Right atrium auricular region (tissue), 2 donors: Measurements from ENCODE around the gene PRRT1. TPM values are rescaled to one million over a fixed set of nuclear protein-coding genes. Genes with fewer than 3 reads are reported as not detected.

Source experiments
- DNase-seq: peaks from one replicate; pipeline ENCODE4 v3.0.0-alpha.2; 2019; ENCODE audit warnings: low spot score
- H3K27ac ChIP-seq, 2 donors: fragments of 200-600 bp; sonication (generic); 1 replicate in 1 of 2; 2 replicates in 1 of 2; pipeline ENCODE4 v1.5.1; 2016 to 2019
- H3K27me3 ChIP-seq, 2 donors: fragments of 200-600 bp; sonication (generic); one replicate each; pipeline versions ENCODE4 v1.5.1 to v1.6.0; 2017 to 2019
- H3K36me3 ChIP-seq: fragments of 200-600 bp; sonication (generic); one replicate; pipeline ENCODE4 v1.5.1; 2016
- H3K4me1 ChIP-seq, 2 donors: fragments of 200-600 bp; sonication (generic); one replicate each; pipeline versions ENCODE4 v1.5.1 to v1.6.0; 2017 to 2019
- H3K4me3 ChIP-seq, 2 donors: fragments of 200-600 bp; sonication (generic); 1 replicate in 1 of 2; 2 replicates in 1 of 2; pipeline ENCODE4 v1.5.1; 2017 to 2019; ENCODE audit warnings: mild to moderate bottlenecking in 1 of 2, moderate library complexity in 1 of 2
- H3K9me3 ChIP-seq, 2 donors: fragments of 200-600 bp; sonication (generic); one replicate each; pipeline ENCODE4 v1.5.1; 2019
- total RNA-seq, 2 donors: library from RNA; depleted of rRNA; stranded (reverse); fragments of >200 nt; gene quantifications; one replicate each; pipeline ENCODE4 v1.1.0, GENCODE V29; 2016
- TF ChIP-seq, protein P1 (sequence below), 2 donors: fragments of 200-600 bp; sonication (generic); IDR thresholded peaks; one replicate each; pipeline ENCODE4 v1.5.1; 2019; ENCODE audit warnings: antibody characterized with exemption in 2 of 2

Gene PRRT1
- total RNA-seq, 2 donors from 2014 or later, result 0.70 to 1.1 TPM

DNA sequence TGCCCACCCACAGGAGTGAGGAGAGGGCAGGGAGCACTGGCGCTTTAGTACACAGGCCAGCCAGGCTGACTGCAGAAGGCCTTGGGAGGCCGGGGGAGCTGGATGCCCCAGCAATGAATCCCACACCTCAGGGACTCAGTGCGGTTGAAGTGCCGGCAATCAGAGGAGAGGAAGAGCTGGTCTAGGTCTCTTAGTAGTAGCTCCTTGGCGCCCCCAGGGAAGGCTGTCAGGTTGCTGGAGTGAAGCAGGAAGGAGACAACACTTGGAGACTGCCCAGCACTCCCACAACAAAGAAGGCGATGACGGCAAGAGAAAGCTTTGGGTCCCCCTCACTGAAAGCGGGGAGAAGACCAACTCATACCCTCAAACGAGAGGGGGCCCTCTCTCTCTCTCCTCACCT, 34.3 kb downstream of the PRRT1 start:
- DNase-seq, result no peak
- peaks cover 0 to 36% of the 10 kb centered on the region in 2 donors for H3K4me1 ChIP-seq
- H3K27ac ChIP-seq, result no peak overlapping the region
- peaks cover 53% of the 10 kb centered on the region for H3K36me3 ChIP-seq
- no peaks in the 10 kb centered on the region for H3K9me3 ChIP-seq
- no peaks in the 10 kb centered on the region for H3K27me3 ChIP-seq
- TF ChIP-seq, protein P1, sequence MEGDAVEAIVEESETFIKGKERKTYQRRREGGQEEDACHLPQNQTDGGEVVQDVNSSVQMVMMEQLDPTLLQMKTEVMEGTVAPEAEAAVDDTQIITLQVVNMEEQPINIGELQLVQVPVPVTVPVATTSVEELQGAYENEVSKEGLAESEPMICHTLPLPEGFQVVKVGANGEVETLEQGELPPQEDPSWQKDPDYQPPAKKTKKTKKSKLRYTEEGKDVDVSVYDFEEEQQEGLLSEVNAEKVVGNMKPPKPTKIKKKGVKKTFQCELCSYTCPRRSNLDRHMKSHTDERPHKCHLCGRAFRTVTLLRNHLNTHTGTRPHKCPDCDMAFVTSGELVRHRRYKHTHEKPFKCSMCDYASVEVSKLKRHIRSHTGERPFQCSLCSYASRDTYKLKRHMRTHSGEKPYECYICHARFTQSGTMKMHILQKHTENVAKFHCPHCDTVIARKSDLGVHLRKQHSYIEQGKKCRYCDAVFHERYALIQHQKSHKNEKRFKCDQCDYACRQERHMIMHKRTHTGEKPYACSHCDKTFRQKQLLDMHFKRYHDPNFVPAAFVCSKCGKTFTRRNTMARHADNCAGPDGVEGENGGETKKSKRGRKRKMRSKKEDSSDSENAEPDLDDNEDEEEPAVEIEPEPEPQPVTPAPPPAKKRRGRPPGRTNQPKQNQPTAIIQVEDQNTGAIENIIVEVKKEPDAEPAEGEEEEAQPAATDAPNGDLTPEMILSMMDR (IDR thresholded peaks at IDR 0.05), result no peak
- no peak overlapping the region for H3K4me3 ChIP-seq

DNA sequence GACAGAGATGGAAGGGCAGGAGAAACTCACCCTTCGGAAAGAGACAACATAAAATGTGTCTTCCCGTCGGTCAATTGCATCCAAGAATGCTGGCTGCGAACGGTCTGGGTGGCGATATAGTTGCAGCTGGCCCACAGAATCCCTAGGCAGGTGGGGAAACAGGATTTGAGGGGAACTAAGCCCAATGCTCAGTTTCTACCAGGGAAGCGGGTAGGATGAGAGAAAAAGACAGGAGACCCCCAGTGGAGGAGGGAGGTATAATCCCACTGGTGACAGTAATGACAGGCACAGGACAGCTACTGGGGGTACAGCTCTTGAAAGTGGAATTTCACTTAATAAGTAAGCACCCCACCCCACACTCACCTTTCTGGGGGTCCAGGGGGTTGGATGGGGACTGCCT, 35.1 kb downstream of the PRRT1 start:
- Histone ChIP-seq H3K27ac (no peak overlapping the region), H3K4me1 (peaks cover 0 to 43% of the 10 kb centered on the region in 2 donors), H3K9me3 (no peaks in the 10 kb centered on the region), H3K4me3 (no peak overlapping the region), H3K36me3 (peaks cover 46% of the 10 kb centered on the region), H3K27me3 (no peaks in the 10 kb centered on the region)
- DNase-seq, result no peak
- TF ChIP-seq, protein P1 (IDR thresholded peaks at IDR 0.05), result peak; percentile 29 to 55

DNA sequence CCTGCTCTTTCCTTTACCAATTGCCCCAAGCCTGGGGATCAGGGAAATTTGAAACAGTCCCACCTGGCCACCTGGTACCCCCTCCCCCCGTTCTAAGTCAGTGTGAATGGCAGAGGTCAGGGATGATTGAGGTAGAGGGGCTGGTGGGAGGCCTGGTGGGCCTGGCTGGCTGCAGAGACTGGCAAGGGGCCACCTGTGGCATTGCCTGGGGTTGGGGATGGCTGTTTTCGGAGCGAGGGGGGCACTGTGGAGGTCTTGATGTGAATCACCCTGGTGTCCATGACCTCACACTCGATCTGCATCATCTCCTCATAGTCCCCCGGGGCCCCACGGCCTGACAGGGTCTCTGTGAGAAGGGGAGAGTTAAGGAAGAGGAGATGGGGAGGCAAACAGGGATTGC, 36.1 kb downstream of the PRRT1 start:
- peaks cover 0 to 54% of the 10 kb centered on the region in 2 donors for H3K4me1 ChIP-seq
- no peaks in the 10 kb centered on the region for H3K27me3 ChIP-seq
- H3K4me3 ChIP-seq, result no peak overlapping the region
- H3K9me3 ChIP-seq, result no peaks in the 10 kb centered on the region
- no peak for DNase-seq
- TF ChIP-seq, protein P1 (IDR thresholded peaks at IDR 0.05), result no peak
- peak overlapping the region in 1 of 2 donors; percentile 89 for H3K27ac ChIP-seq
- peaks cover 35% of the 10 kb centered on the region for H3K36me3 ChIP-seq

GRCh38 chr6:32114796-32115195, 36.9 kb downstream of the PRRT1 start:
- Histone ChIP-seq H3K4me1 (peaks cover 0 to 62% of the 10 kb centered on the region in 2 donors), H3K9me3 (no peaks in the 10 kb centered on the region), H3K27ac (peak overlapping the region; percentile 83 to 89), H3K4me3 (no peak overlapping the region), H3K36me3 (peaks cover 27% of the 10 kb centered on the region), H3K27me3 (no peaks in the 10 kb centered on the region)
- DNase-seq, result no peak
- TF ChIP-seq, protein P1 (IDR thresholded peaks at IDR 0.05), result no peak

- DNase-seq, result peak; percentile 95
- H3K36me3 ChIP-seq, result peaks cover 24% of the 10 kb centered on the region
- H3K4me1 ChIP-seq, result peaks cover 0 to 66% of the 10 kb centered on the region in 2 donors
- peak overlapping the region; percentile 83 to 89 for H3K27ac ChIP-seq
- TF ChIP-seq, protein P1 (IDR thresholded peaks at IDR 0.05), result peak in 1 of 2 donors; percentile 57
- H3K4me3 ChIP-seq, result no peak overlapping the region
- H3K27me3 ChIP-seq, result no peaks in the 10 kb centered on the region
- no peaks in the 10 kb centered on the region for H3K9me3 ChIP-seq
These were observed 38.1 kb downstream of the PRRT1 start for GRCh38 chr6:32113386-32114352.
